Lower leg skin (tissue), 3 donors: Measurements from ENCODE around the gene SDK2.

ENCODE experiments used
- POLR2A ChIP-seq, 2 donors: fragments of 450-650 bp; IDR thresholded peaks; one replicate each; pipeline ENCODE4 v1.6.1; 2016 to 2017; ENCODE audit warnings: antibody characterized with exemption in 2 of 2, mild to moderate bottlenecking in 1 of 2, moderate library complexity in 1 of 2
- TF ChIP-seq, protein P1 (sequence below), 3 donors: fragments of 450-650 bp; IDR thresholded peaks; one replicate each; pipeline ENCODE4 v1.5.1; 2016; ENCODE audit warnings: antibody characterized with exemption in 3 of 3, mild to moderate bottlenecking in 3 of 3, moderate library complexity in 2 of 3

DNA sequence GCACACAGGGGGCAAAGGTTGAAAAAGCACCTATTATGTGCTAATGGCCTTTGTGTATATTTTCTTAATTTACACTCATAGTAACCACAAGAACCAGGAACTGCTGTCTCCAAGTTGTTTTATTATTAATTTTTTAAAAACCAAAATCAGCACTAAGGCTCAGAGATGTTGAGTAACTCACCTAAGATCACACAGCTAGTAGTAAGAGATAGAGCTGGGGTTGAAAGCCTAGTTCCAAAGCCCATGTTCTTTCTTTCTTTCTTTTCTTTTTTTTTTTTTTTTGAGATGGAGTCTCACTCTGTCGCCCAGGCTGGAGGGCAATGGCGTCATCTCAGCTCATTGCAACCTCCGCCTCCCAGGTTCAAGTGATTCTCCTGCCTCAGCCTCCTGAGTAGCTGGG lies 75.3 kb downstream of the SDK2 start:
- no peak for TF ChIP-seq POLR2A (IDR thresholded peaks at IDR 0.05)
- TF ChIP-seq, protein P1, sequence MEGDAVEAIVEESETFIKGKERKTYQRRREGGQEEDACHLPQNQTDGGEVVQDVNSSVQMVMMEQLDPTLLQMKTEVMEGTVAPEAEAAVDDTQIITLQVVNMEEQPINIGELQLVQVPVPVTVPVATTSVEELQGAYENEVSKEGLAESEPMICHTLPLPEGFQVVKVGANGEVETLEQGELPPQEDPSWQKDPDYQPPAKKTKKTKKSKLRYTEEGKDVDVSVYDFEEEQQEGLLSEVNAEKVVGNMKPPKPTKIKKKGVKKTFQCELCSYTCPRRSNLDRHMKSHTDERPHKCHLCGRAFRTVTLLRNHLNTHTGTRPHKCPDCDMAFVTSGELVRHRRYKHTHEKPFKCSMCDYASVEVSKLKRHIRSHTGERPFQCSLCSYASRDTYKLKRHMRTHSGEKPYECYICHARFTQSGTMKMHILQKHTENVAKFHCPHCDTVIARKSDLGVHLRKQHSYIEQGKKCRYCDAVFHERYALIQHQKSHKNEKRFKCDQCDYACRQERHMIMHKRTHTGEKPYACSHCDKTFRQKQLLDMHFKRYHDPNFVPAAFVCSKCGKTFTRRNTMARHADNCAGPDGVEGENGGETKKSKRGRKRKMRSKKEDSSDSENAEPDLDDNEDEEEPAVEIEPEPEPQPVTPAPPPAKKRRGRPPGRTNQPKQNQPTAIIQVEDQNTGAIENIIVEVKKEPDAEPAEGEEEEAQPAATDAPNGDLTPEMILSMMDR (IDR thresholded peaks at IDR 0.05): no peak
